ENCODE measurements around the gene SH3BGR.

Gene SH3BGR

GRCh38 chr21:39555911-39556590, 104.3 kb downstream of the SH3BGR start:
- DNase-seq = no peak

- DNase-seq = no peak
Observed at GRCh38 chr21:39559511-39559910, 107.7 kb downstream of the SH3BGR start.

- DNase-seq = no peak
Observed at GRCh38 chr21:39561140-39561539, 109.4 kb downstream of the SH3BGR start.

- DNase-seq = no peak
Observed at GRCh38 chr21:39562791-39563770, 111.3 kb downstream of the SH3BGR start.

- DNase-seq = no peak
Observed at GRCh38 chr21:39564200-39564599, 112.4 kb downstream of the SH3BGR start.
